CD4-positive, alpha-beta T cell treated with Interleukin-1 beta for 1 hour (primary cell): ENCODE results near the gene CELF4.

Experiments
- DNase-seq, 2 donors: peaks; one replicate each; pipeline ENCODE4 v3.0.0-alpha.2; 2020 to 2022

CELF4 gene

GRCh38 chr18:37249171-37249886, 316.3 kb downstream of the CELF4 start:
- no peak for DNase-seq

GRCh38 chr18:37248281-37248680, 317.3 kb downstream of the CELF4 start:
- DNase-seq, result no peak

DNA sequence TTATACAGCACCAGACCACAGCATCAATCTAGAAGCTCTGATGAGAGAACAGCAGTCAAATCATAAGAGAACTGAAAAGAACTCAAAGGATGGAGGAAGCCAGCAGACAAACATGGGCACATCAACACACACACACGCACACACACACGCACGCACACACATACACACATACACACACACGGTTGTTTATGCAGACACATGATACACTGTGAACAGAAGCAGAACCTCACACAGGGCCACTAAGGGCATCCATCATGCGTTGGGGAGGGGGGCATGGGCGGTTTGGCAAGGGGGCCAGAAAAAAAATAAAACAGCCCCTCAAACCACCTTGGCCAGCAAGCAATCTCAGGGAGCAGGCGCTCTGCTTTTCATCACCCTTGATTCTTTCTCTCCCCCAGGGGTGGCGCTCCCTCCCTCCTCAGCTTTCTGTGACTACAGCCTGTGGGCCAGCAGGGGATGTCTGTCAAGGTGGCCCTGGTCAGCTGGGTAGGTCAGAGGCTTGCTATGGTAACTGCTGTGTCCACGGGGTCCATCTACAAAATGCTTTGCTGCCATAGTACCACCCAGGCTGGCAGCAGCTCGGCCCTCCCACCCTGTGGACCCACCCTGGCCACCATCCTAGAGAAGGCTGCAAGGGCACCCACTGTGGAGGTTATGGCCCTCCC, 318.0 kb downstream of the CELF4 start:
- no peak for DNase-seq

DNA sequence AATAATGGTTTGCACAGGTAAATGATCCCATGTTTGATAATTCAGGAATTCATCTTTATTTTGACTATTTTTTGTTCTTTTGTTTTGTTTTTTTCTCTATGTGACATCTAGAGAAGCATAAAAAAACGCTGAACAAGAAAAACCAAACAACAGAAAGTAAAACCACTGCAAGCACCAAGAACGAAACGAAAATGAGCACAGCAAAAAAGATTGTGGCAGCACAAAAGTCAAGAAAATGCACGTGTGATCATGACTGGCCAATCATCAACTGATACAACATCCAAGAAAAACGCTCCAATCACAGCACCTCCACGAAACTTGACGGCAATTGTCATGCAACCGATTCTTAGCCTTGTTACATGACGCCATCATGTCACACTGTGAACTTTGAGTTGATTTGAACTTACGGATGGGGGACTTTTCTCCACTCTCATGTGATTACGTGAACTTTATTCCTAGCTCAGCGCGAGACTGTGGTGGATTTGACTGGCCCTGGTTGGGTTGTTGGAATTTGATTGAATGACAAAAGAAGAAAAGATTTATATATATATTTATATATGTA, 318.7 kb downstream of the CELF4 start:
- no peak for DNase-seq

DNA sequence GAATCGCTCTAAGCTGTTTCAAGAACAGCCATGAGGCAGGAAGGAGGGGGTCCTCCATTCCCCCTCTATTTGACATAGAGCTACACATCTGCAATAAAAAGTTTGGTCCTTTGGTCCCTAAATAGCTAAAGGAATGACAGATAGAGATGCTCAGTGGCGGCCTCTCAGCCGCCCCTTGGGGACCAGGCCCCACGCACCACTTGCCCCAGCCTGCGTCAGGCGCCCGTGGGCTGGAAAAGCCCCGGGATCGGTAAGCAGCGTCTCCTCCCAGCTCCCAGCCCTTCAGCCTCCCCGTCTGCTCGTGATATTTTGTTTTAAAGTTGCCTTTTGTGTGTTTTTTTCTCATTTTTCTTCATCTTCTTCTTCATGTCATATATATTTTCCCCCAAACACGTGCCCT, 321.0 kb downstream of the CELF4 start:
- no peak for DNase-seq

DNA sequence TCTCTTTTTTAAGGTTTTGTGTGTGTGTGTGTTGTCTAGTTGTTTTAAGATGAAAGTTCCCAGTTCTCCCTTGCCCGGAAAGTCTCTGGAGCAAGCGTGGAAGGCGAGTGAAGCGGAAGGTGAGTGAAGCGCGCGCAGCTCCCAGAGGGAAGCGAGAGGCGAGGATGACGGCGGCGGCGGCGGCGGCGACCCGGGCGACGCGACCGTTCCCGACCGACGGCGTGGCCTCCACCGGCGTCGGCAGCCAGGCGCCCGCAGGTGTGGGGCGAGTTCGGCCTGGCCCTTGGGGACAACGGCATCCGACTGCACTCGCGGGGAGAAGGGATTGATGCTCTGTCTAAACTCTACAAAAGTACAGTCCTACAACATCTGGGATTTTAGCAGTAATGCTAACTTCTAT, 321.9 kb downstream of the CELF4 start:
- DNase-seq, result no peak

GRCh38 chr18:37242826-37243560, 322.6 kb downstream of the CELF4 start:
- no peak for DNase-seq

DNA sequence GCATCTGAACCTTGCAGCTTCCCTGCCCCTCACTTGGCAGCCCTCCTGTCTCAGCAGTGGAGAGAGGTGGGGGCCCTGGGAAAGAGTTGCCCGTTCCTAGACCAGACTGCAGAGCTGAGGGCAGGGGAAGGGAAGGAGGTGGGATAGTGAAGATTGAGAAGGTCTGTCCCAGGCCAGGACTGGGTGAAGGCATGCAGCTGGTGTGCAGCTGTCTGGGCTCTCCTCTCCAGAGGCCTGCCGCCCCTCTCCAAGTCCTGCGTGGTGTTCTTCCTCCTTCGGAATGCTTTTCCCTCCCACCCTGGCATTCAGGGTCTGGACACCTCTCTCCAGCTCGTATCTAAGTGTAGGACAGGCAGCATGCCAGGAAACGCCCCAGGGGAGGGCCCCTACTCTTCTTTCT, 323.5 kb downstream of the CELF4 start:
- DNase-seq, result no peak

DNA sequence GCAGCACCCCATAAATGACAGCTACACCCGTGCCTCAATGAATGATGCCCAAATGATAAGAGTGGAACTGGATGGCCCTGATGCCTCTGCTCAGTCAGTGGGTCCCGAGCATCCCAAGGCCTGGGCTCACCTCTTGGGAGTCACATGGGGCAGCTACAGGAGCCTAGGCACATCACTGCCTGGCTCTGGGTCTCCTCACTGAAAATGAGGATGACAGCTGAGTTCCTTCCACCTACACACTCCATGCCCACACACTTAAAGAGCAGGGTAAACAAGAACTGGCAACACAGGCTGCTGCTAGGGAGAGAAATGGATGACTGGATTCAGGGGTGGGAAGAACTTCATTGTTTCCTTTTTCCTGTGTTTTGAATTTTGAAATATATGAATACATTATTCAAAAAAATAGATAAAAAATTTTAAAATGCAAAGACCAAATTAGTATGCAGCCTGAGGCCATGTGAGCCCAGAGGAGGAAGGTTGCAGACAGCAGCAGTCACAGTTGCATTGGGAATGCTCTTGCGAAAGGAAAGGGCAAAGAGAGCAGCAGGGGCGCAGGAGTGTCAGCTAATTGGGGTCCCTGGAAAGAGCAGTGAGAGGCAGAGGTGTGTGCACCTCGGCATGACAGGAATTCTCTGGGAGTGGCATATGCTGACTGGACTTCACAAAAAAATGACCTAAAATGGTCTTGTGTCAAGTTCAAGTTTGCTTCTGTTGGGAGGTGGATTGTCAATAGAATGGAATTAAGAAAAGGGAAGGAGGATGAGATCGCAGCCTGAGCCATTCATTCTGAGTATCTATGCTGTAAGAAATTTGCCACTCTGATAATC, 327.1 kb downstream of the CELF4 start:
- no peak for DNase-seq

- DNase-seq, result no peak
Observed at GRCh38 chr18:37235583-37235982, 330.0 kb downstream of the CELF4 start.

- no peak for DNase-seq
Observed at GRCh38 chr18:37231251-37231650, 334.3 kb downstream of the CELF4 start.

- DNase-seq, result no peak
Observed at GRCh38 chr18:37230768-37231167, 334.8 kb downstream of the CELF4 start.

DNA sequence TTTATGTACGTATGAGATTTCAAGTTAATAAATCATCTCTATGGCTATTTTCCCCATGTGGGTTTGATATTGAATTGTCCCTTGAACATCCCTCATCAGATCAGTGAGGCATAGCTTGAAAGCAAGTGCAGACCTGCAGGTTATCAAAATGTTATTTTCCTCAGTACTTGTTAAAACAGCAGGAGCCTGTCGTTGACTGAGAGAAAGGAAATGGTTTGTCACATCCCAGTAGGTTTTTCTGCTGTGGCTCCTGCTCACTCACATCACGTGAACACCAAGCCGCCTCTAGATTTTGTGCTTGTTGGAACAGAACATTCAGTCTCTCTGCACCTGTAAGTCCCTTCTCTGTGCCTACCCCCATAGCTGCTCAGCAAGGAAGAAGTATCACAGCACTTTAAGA, 340.3 kb downstream of the CELF4 start:
- DNase-seq, result no peak

DNA sequence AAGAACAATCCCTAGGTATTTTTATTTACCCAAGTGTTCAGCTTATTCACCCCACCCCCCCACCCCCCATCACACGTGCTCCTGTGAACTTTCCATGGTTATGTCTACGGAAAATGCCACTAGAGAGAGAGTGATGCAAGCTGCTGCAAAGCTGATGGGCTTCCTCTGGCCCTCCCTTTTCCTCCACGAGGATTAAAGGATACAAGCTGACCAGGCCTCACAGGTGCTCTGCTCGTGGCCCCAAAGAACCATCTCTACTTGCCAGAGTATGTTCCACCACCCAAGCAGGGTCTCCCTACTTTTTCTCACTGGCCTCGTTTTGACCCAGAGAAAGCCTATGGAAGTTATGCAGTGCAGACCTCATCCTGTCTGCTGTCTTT, 342.6 kb downstream of the CELF4 start:
- no peak for DNase-seq

GRCh38 chr18:37222354-37222998, 343.1 kb downstream of the CELF4 start:
- DNase-seq, result no peak

- no peak for DNase-seq
Observed at GRCh38 chr18:37219257-37219656, 346.3 kb downstream of the CELF4 start.

- DNase-seq, result no peak
Observed at GRCh38 chr18:37218022-37218590, 347.5 kb downstream of the CELF4 start.

DNA sequence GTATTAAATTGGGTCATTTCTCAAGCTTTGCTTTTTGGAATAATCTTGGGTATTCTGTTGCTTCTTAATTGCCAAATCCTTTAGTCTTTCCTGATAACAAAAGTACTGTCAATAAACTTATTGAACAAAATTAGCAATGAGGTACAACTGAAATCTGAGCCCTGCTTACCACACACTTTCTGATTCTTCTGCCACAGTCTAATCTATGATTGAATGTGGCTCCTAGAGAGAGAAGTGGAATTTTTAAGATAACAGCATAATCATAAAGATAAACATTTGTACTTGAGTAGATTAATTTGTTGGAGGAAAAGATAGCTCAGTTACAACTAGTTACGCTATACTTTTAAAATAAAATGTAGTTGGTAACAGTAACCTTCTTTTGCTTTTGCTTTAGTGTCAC, 354.8 kb downstream of the CELF4 start:
- no peak for DNase-seq

GRCh38 chr18:37207343-37207742, 358.3 kb downstream of the CELF4 start:
- no peak for DNase-seq

- DNase-seq, result no peak
Observed at GRCh38 chr18:37199741-37200140, 365.9 kb downstream of the CELF4 start.
